ES-I3 (cell line): ENCODE measurements around the gene GH1.
A peak's percentile ranks its signal among the peaks of the same experiment; 100 is the strongest.

ENCODE experiments used
- H3K36me3 ChIP-seq: 2 replicates; pipeline ENCODE4 v1.6.1; 2013; ENCODE audit warnings: mild to moderate bottlenecking, low read length, control low read depth, moderate library complexity; ENCODE audit not compliant: insufficient read depth
- H3K4me1 ChIP-seq: 2 replicates; pipeline ENCODE4 v1.6.1; 2013; ENCODE audit warnings: mild to moderate bottlenecking, control low read depth, low read length; ENCODE audit not compliant: insufficient read depth
- H3K9ac ChIP-seq: 2 replicates; pipeline ENCODE4 v1.6.1; 2013; ENCODE audit warnings: low read depth, mild to moderate bottlenecking, low read length, moderate library complexity
- H3K9me3 ChIP-seq: 2 replicates; pipeline ENCODE4 v1.6.1; 2013; ENCODE audit warnings: mild to moderate bottlenecking, low read length, moderate library complexity; ENCODE audit not compliant: control insufficient read depth, insufficient read depth

GH1 gene

GRCh38 chr17:63937920-63938319 is 19.3 kb upstream of the GH1 start:
- H3K9ac ChIP-seq = no peak overlapping the region
- H3K4me1 ChIP-seq = no peaks in the 10 kb centered on the region; the same call in 1 of the 2 replicates
- no peaks in the 10 kb centered on the region for H3K9me3 ChIP-seq
- H3K36me3 ChIP-seq = no peaks in the 10 kb centered on the region

GRCh38 chr17:63937319-63937718 is 18.7 kb upstream of the GH1 start:
- peaks cover under 1% of the 10 kb centered on the region; the same call in 1 of the 2 replicates for H3K4me1 ChIP-seq
- no peak overlapping the region for H3K9ac ChIP-seq
- no peaks in the 10 kb centered on the region for H3K9me3 ChIP-seq
- no peaks in the 10 kb centered on the region for H3K36me3 ChIP-seq

- Histone ChIP-seq H3K36me3 (no peaks in the 10 kb centered on the region), H3K4me1 (peaks cover 16% of the 10 kb centered on the region; the same call in 1 of the 2 replicates), H3K9me3 (no peaks in the 10 kb centered on the region), H3K9ac (no peak overlapping the region)
Observed at GRCh38 chr17:63934183-63935112, 15.8 kb upstream of the GH1 start.

- Histone ChIP-seq H3K36me3 (no peaks in the 10 kb centered on the region), H3K9ac (no peak overlapping the region), H3K4me1 (peaks cover 16% of the 10 kb centered on the region; the same call in 1 of the 2 replicates), H3K9me3 (no peaks in the 10 kb centered on the region)
Observed at GRCh38 chr17:63933598-63933997, 15.0 kb upstream of the GH1 start.

GRCh38 chr17:63932721-63933120 is 14.1 kb upstream of the GH1 start:
- Histone ChIP-seq H3K9ac (no peak overlapping the region; the same call in 1 of the 2 replicates), H3K4me1 (peaks cover 16% of the 10 kb centered on the region; the same call in 1 of the 2 replicates), H3K9me3 (no peaks in the 10 kb centered on the region), H3K36me3 (no peaks in the 10 kb centered on the region)

- Histone ChIP-seq H3K36me3 (no peaks in the 10 kb centered on the region), H3K9ac (peak within 1 kb of the TSS; percentile 12; the same call in 1 of the 2 replicates), H3K4me1 (peaks cover 16% of the 10 kb centered on the region; the same call in 1 of the 2 replicates), H3K9me3 (no peaks in the 10 kb centered on the region)
Observed at GRCh38 chr17:63931981-63932561, 13.4 kb upstream of the GH1 start, which contains the start of gene CD79B. CD79B (minus strand) TSS chr17:63932331; CDS start chr17:63932261, 70 bp downstream.

- H3K9ac ChIP-seq = peak overlapping the region; percentile 12; the same call in 1 of the 2 replicates
- no peaks in the 10 kb centered on the region for H3K9me3 ChIP-seq
- peaks cover 16% of the 10 kb centered on the region; the same call in 1 of the 2 replicates for H3K4me1 ChIP-seq
- no peaks in the 10 kb centered on the region for H3K36me3 ChIP-seq
Observed at GRCh38 chr17:63930951-63931575, 12.4 kb upstream of the GH1 start.

GRCh38 chr17:63929860-63930766 is 11.5 kb upstream of the GH1 start:
- no peaks in the 10 kb centered on the region for H3K36me3 ChIP-seq
- H3K4me1 ChIP-seq = peaks cover 16% of the 10 kb centered on the region; the same call in 1 of the 2 replicates
- no peaks in the 10 kb centered on the region for H3K9me3 ChIP-seq
- no peak overlapping the region; the same call in 1 of the 2 replicates for H3K9ac ChIP-seq

GRCh38 chr17:63928966-63929695 is 10.5 kb upstream of the GH1 start:
- Histone ChIP-seq H3K4me1 (peaks cover 16% of the 10 kb centered on the region; the same call in 1 of the 2 replicates), H3K9ac (no peak overlapping the region), H3K9me3 (no peaks in the 10 kb centered on the region), H3K36me3 (no peaks in the 10 kb centered on the region)

- H3K36me3 ChIP-seq = no peaks in the 10 kb centered on the region
- H3K4me1 ChIP-seq = peaks cover 16% of the 10 kb centered on the region; the same call in 1 of the 2 replicates
- no peak overlapping the region for H3K9ac ChIP-seq
- H3K9me3 ChIP-seq = no peaks in the 10 kb centered on the region
Observed at GRCh38 chr17:63928172-63928666, 9.6 kb upstream of the GH1 start.

GRCh38 chr17:63927464-63928171 is 9.0 kb upstream of the GH1 start:
- no peaks in the 10 kb centered on the region for H3K9me3 ChIP-seq
- H3K4me1 ChIP-seq = peaks cover 16% of the 10 kb centered on the region; the same call in 1 of the 2 replicates
- H3K36me3 ChIP-seq = no peaks in the 10 kb centered on the region
- H3K9ac ChIP-seq = no peak overlapping the region

GRCh38 chr17:63926164-63926563 is 7.5 kb upstream of the GH1 start:
- Histone ChIP-seq H3K9ac (no peak overlapping the region), H3K36me3 (no peaks in the 10 kb centered on the region), H3K9me3 (no peaks in the 10 kb centered on the region), H3K4me1 (peaks cover 6% of the 10 kb centered on the region; the same call in 1 of the 2 replicates)
